Measurements from ENCODE around the gene SLIT3.

DNA sequence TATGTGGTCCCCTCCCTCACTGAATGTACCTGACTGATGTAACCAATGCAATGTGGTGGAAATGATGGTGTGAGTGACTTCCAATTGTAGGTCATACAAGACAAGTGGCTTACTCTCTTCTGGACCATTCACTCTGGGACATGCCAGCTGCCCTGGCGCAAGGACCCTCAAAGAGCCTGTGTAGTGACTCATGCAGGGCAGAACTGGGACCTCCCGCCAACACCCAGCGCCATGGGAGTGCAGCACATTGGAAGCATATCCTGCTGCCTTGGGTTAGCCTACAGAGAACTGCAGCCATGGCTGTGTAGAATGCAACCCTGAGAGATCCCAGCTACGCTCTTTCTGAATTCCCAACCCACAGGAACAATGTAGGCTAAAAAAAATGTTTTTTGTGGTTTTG, 631.8 kb downstream of the SLIT3 start:
- TF ChIP-seq ZNF558 (tag by site-specific recombination; IDR thresholded peaks at IDR 0.05): no peak
- TF ChIP-seq, protein P1, sequence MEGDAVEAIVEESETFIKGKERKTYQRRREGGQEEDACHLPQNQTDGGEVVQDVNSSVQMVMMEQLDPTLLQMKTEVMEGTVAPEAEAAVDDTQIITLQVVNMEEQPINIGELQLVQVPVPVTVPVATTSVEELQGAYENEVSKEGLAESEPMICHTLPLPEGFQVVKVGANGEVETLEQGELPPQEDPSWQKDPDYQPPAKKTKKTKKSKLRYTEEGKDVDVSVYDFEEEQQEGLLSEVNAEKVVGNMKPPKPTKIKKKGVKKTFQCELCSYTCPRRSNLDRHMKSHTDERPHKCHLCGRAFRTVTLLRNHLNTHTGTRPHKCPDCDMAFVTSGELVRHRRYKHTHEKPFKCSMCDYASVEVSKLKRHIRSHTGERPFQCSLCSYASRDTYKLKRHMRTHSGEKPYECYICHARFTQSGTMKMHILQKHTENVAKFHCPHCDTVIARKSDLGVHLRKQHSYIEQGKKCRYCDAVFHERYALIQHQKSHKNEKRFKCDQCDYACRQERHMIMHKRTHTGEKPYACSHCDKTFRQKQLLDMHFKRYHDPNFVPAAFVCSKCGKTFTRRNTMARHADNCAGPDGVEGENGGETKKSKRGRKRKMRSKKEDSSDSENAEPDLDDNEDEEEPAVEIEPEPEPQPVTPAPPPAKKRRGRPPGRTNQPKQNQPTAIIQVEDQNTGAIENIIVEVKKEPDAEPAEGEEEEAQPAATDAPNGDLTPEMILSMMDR (tag by site-specific recombination; IDR thresholded peaks at IDR 0.05): no peak
- TF ChIP-seq, protein P2, sequence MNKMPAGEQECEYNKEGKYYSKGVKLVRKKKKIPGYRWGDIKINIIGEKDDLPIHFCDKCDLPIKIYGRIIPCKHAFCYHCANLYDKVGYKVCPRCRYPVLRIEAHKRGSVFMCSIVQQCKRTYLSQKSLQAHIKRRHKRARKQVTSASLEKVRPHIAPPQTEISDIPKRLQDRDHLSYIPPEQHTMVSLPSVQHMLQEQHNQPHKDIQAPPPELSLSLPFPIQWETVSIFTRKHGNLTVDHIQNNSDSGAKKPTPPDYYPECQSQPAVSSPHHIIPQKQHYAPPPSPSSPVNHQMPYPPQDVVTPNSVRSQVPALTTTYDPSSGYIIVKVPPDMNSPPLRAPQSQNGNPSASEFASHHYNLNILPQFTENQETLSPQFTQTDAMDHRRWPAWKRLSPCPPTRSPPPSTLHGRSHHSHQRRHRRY (tag by site-specific recombination; IDR thresholded peaks at IDR 0.05): no peak
- TF ChIP-seq, protein P3, sequence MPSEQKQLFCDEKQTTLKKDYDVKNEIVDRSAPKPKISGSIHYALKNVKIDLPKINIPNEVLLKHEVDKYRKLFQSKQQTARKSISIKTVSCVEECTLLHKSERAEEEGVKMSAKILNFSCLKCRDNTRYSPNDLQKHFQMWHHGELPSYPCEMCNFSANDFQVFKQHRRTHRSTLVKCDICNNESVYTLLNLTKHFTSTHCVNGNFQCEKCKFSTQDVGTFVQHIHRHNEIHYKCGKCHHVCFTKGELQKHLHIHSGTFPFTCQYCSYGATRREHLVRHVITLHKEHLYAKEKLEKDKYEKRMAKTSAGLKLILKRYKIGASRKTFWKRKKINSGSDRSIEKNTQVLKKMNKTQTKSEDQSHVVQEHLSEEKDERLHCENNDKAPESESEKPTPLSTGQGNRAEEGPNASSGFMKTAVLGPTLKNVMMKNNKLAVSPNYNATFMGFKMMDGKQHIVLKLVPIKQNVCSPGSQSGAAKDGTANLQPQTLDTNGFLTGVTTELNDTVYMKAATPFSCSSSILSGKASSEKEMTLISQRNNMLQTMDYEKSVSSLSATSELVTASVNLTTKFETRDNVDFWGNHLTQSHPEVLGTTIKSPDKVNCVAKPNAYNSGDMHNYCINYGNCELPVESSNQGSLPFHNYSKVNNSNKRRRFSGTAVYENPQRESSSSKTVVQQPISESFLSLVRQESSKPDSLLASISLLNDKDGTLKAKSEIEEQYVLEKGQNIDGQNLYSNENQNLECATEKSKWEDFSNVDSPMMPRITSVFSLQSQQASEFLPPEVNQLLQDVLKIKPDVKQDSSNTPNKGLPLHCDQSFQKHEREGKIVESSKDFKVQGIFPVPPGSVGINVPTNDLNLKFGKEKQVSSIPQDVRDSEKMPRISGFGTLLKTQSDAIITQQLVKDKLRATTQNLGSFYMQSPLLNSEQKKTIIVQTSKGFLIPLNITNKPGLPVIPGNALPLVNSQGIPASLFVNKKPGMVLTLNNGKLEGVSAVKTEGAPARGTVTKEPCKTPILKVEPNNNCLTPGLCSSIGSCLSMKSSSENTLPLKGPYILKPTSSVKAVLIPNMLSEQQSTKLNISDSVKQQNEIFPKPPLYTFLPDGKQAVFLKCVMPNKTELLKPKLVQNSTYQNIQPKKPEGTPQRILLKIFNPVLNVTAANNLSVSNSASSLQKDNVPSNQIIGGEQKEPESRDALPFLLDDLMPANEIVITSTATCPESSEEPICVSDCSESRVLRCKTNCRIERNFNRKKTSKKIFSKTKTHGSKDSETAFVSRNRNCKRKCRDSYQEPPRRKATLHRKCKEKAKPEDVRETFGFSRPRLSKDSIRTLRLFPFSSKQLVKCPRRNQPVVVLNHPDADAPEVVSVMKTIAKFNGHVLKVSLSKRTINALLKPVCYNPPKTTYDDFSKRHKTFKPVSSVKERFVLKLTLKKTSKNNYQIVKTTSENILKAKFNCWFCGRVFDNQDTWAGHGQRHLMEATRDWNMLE (tag by site-specific recombination; conservative IDR thresholded peaks at IDR 0.05; ENCODE audit: low read depth): no peak
- no peak for TF ChIP-seq ZBTB1 (tag by site-specific recombination; IDR thresholded peaks at IDR 0.05)
- TF ChIP-seq ZNF24 (tag by site-specific recombination; IDR thresholded peaks at IDR 0.05): no peak
- TF ChIP-seq MYNN (tag by site-specific recombination; IDR thresholded peaks at IDR 0.05; ENCODE audit: borderline replicate concordance): no peak
- no peak for TF ChIP-seq SP7 (tag by site-specific recombination; IDR thresholded peaks at IDR 0.05)
- no peak for TF ChIP-seq ZFP3 (tag by site-specific recombination; IDR thresholded peaks at IDR 0.05; ENCODE audit: low read depth)
- TF ChIP-seq, protein P4, sequence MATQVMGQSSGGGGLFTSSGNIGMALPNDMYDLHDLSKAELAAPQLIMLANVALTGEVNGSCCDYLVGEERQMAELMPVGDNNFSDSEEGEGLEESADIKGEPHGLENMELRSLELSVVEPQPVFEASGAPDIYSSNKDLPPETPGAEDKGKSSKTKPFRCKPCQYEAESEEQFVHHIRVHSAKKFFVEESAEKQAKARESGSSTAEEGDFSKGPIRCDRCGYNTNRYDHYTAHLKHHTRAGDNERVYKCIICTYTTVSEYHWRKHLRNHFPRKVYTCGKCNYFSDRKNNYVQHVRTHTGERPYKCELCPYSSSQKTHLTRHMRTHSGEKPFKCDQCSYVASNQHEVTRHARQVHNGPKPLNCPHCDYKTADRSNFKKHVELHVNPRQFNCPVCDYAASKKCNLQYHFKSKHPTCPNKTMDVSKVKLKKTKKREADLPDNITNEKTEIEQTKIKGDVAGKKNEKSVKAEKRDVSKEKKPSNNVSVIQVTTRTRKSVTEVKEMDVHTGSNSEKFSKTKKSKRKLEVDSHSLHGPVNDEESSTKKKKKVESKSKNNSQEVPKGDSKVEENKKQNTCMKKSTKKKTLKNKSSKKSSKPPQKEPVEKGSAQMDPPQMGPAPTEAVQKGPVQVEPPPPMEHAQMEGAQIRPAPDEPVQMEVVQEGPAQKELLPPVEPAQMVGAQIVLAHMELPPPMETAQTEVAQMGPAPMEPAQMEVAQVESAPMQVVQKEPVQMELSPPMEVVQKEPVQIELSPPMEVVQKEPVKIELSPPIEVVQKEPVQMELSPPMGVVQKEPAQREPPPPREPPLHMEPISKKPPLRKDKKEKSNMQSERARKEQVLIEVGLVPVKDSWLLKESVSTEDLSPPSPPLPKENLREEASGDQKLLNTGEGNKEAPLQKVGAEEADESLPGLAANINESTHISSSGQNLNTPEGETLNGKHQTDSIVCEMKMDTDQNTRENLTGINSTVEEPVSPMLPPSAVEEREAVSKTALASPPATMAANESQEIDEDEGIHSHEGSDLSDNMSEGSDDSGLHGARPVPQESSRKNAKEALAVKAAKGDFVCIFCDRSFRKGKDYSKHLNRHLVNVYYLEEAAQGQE (tag by site-specific recombination; IDR thresholded peaks at IDR 0.05): no peak
